H1 (cell line): ENCODE data around the gene XPO5. TPM values are rescaled to one million over a fixed set of nuclear protein-coding genes. Genes with fewer than 3 reads are reported as not detected.

ENCODE experiments used
- CBX5 ChIP-seq: fragments of 300-800, 300-1000 bp; sonication (generic); IDR thresholded peaks from 2 replicates; pipeline ENCODE4 v1.7.1; 2016; ENCODE audit warnings: antibody characterized with exemption, low read length, low read depth
- EP300 ChIP-seq, 2 experiments: IDR thresholded peaks; 1 replicate in 1 of 2; 2 replicates in 1 of 2; pipeline ENCODE4 v1.6.1; 2011 to 2012; ENCODE audit warnings: low read depth in 2 of 2, low read length in 2 of 2, mild to moderate bottlenecking in 2 of 2, borderline replicate concordance in 1 of 2, inconsistent platforms in 1 of 2, moderate library complexity in 1 of 2
- KDM5A ChIP-seq: fragments of 200-600 bp; IDR thresholded peaks from 2 replicates; pipeline ENCODE4 v1.7.1; 2012; ENCODE audit warnings: mild to moderate bottlenecking, low read length, inconsistent platforms, mixed read lengths
- POLR2A ChIP-seq, 2 experiments: IDR thresholded peaks; 1 replicate in 1 of 2; 2 replicates in 1 of 2; pipeline ENCODE4 v1.6.1; 2011; ENCODE audit warnings: low read depth in 2 of 2, low read length in 2 of 2, mild to moderate bottlenecking in 2 of 2; ENCODE audit errors: control extremely low read depth in 1 of 2
- SIX5 ChIP-seq: IDR thresholded peaks from 2 replicates; pipeline ENCODE4 v1.6.1; 2011; ENCODE audit warnings: mild to moderate bottlenecking, low read depth, low read length
- polyA plus RNA-seq, 7 experiments: library from polyadenylated mRNA; depleted of rRNA in 3 of 7; stranded (reverse) in 5 of 7; unstranded in 2 of 7; fragments of >200 nt in 5 of 7; fragments of 200-250 nt in 2 of 7; gene quantifications; 1 replicate in 5 of 7; 2 replicates in 1 of 7; 4 replicates in 1 of 7; pipeline versions ENCODE4 v1.2.1 to v1.2.3, GENCODE V29; 2011 to 2013; ENCODE audit warnings: missing spikeins in 2 of 7, mixed read lengths in 2 of 7
- total RNA-seq: library from RNA; stranded (reverse); fragmentation: NEBNext Ultra II Directional; extraction: Animal tissue kit (Norgen Biotek cat#: 25700); gene quantifications from 2 replicates; pipeline ENCODE4 v1.2.1, GENCODE V29; 2021
- TF ChIP-seq, protein P1 (sequence below): fragments of 300-600 bp; sonication (generic); IDR thresholded peaks from 2 replicates; pipeline ENCODE4 v1.7.1; 2012; ENCODE audit warnings: low read length, moderate library complexity, mild to moderate bottlenecking, inconsistent platforms; ENCODE audit not compliant: insufficient replicate concordance
- TF ChIP-seq, protein P2 (sequence below): IDR thresholded peaks from 2 replicates; pipeline ENCODE4 v1.6.1; 2011; ENCODE audit warnings: low read depth, mild to moderate bottlenecking, low read length; ENCODE audit not compliant: insufficient read depth

Gene XPO5
- total and polyA plus RNA-seq, 2 of the 8 experiments (the other 6 are each of a cell fraction or from before 2014, with no cell fraction given), result 80.6 to 95.7 TPM

DNA sequence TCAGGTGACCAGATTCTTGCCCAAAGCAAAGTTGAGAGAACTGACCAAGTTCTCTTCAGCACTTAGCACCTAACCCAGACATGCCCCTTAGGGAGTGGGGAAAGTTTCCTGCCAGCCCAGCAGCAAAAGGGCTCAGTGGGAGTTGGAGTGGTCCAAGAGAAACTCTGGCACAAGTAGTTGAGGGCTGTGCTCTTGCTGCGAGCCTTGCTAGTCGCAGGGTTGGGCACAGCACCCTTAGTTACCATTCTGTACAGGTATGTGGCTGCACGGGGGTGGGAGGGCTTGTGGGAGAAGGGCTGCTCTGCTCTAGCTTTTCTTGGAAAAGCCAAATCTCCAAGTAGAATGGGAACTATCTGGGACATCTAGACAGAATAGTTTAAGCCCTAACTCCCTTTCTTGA lies 52.6 kb downstream of the XPO5 start (continued):
- TF ChIP-seq, protein P1, sequence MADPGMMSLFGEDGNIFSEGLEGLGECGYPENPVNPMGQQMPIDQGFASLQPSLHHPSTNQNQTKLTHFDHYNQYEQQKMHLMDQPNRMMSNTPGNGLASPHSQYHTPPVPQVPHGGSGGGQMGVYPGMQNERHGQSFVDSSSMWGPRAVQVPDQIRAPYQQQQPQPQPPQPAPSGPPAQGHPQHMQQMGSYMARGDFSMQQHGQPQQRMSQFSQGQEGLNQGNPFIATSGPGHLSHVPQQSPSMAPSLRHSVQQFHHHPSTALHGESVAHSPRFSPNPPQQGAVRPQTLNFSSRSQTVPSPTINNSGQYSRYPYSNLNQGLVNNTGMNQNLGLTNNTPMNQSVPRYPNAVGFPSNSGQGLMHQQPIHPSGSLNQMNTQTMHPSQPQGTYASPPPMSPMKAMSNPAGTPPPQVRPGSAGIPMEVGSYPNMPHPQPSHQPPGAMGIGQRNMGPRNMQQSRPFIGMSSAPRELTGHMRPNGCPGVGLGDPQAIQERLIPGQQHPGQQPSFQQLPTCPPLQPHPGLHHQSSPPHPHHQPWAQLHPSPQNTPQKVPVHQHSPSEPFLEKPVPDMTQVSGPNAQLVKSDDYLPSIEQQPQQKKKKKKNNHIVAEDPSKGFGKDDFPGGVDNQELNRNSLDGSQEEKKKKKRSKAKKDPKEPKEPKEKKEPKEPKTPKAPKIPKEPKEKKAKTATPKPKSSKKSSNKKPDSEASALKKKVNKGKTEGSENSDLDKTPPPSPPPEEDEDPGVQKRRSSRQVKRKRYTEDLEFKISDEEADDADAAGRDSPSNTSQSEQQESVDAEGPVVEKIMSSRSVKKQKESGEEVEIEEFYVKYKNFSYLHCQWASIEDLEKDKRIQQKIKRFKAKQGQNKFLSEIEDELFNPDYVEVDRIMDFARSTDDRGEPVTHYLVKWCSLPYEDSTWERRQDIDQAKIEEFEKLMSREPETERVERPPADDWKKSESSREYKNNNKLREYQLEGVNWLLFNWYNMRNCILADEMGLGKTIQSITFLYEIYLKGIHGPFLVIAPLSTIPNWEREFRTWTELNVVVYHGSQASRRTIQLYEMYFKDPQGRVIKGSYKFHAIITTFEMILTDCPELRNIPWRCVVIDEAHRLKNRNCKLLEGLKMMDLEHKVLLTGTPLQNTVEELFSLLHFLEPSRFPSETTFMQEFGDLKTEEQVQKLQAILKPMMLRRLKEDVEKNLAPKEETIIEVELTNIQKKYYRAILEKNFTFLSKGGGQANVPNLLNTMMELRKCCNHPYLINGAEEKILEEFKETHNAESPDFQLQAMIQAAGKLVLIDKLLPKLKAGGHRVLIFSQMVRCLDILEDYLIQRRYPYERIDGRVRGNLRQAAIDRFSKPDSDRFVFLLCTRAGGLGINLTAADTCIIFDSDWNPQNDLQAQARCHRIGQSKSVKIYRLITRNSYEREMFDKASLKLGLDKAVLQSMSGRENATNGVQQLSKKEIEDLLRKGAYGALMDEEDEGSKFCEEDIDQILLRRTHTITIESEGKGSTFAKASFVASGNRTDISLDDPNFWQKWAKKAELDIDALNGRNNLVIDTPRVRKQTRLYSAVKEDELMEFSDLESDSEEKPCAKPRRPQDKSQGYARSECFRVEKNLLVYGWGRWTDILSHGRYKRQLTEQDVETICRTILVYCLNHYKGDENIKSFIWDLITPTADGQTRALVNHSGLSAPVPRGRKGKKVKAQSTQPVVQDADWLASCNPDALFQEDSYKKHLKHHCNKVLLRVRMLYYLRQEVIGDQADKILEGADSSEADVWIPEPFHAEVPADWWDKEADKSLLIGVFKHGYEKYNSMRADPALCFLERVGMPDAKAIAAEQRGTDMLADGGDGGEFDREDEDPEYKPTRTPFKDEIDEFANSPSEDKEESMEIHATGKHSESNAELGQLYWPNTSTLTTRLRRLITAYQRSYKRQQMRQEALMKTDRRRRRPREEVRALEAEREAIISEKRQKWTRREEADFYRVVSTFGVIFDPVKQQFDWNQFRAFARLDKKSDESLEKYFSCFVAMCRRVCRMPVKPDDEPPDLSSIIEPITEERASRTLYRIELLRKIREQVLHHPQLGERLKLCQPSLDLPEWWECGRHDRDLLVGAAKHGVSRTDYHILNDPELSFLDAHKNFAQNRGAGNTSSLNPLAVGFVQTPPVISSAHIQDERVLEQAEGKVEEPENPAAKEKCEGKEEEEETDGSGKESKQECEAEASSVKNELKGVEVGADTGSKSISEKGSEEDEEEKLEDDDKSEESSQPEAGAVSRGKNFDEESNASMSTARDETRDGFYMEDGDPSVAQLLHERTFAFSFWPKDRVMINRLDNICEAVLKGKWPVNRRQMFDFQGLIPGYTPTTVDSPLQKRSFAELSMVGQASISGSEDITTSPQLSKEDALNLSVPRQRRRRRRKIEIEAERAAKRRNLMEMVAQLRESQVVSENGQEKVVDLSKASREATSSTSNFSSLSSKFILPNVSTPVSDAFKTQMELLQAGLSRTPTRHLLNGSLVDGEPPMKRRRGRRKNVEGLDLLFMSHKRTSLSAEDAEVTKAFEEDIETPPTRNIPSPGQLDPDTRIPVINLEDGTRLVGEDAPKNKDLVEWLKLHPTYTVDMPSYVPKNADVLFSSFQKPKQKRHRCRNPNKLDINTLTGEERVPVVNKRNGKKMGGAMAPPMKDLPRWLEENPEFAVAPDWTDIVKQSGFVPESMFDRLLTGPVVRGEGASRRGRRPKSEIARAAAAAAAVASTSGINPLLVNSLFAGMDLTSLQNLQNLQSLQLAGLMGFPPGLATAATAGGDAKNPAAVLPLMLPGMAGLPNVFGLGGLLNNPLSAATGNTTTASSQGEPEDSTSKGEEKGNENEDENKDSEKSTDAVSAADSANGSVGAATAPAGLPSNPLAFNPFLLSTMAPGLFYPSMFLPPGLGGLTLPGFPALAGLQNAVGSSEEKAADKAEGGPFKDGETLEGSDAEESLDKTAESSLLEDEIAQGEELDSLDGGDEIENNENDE, result no peak
- TF ChIP-seq KDM5A, result no peak
- no peak for TF ChIP-seq EP300 (IDR thresholded peaks at IDR 0.05; ENCODE audit: borderline replicate concordance in 1 of 2, low read depth in 2 of 2, low read length in 2 of 2)
- TF ChIP-seq CBX5, result no peak
- TF ChIP-seq, protein P2, sequence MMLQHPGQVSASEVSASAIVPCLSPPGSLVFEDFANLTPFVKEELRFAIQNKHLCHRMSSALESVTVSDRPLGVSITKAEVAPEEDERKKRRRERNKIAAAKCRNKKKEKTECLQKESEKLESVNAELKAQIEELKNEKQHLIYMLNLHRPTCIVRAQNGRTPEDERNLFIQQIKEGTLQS, result no peak
- TF ChIP-seq SIX5, result no peak
- 0 out of 3 replicates have a peak, but pooled peaks of 1 of the 2 experiments have one; percentile 0 for TF ChIP-seq POLR2A (IDR thresholded peaks at IDR 0.05; ENCODE audit: control extremely low read depth in 1 of 2, low read depth in 2 of 2, low read length in 2 of 2)
- TF ChIP-seq, all 59 proteins: peak for 1
